Measurements from ENCODE around the gene CALB2.
"Not testable (repeated sequence)": the region's sequence is repeated elsewhere in the genome, so short reads cannot be mapped to it uniquely, and the experiment has no call there.

The CALB2 gene

GRCh38 chr16:71358464-71358998, at the start of gene CALB2:
Gene CALB2, plus strand, starts transcription at chr16:71358723. Its CDS starts 70 bp downstream, at chr16:71358793.
- DNase-seq (ENCODE audit: low spot score) = peak; percentile 61

- DNase-seq (ENCODE audit: low spot score) = peak; percentile 16
Measured at GRCh38 chr16:71311553-71312158, 46.9 kb upstream of the CALB2 start.

GRCh38 chr16:71313591-71313990, 44.9 kb upstream of the CALB2 start:
- DNase-seq (ENCODE audit: low spot score) = not testable (repeated sequence)

- DNase-seq (ENCODE audit: low spot score) = no peak
Measured at GRCh38 chr16:71315269-71315668, 43.3 kb upstream of the CALB2 start.

- no peak for DNase-seq (ENCODE audit: low spot score)
Measured at GRCh38 chr16:71319999-71320398, 38.5 kb upstream of the CALB2 start.

- DNase-seq (ENCODE audit: low spot score) = peak; percentile 74
Measured at GRCh38 chr16:71327720-71328119, 30.8 kb upstream of the CALB2 start.

GRCh38 chr16:71328151-71328550, 30.4 kb upstream of the CALB2 start:
- DNase-seq (ENCODE audit: low spot score) = no peak

GRCh38 chr16:71337631-71338030, 20.9 kb upstream of the CALB2 start:
- no peak for DNase-seq (ENCODE audit: low spot score)

GRCh38 chr16:71338193-71338592, 20.3 kb upstream of the CALB2 start:
- DNase-seq (ENCODE audit: low spot score) = peak; percentile 74

- no peak for DNase-seq (ENCODE audit: low spot score)
Measured at GRCh38 chr16:71338632-71339031, 19.9 kb upstream of the CALB2 start.

- DNase-seq (ENCODE audit: low spot score) = peak; percentile 33
Measured at GRCh38 chr16:71339236-71340171, 19.0 kb upstream of the CALB2 start.

GRCh38 chr16:71340406-71340805, 18.1 kb upstream of the CALB2 start:
- DNase-seq (ENCODE audit: low spot score) = no peak

GRCh38 chr16:71341881-71342280, 16.6 kb upstream of the CALB2 start:
- DNase-seq (ENCODE audit: low spot score) = no peak

- DNase-seq (ENCODE audit: low spot score) = no peak
Measured at GRCh38 chr16:71343078-71343477, 15.4 kb upstream of the CALB2 start.

GRCh38 chr16:71344315-71344905, 14.1 kb upstream of the CALB2 start:
- DNase-seq (ENCODE audit: low spot score) = no peak

GRCh38 chr16:71345031-71345430, 13.5 kb upstream of the CALB2 start:
- no peak for DNase-seq (ENCODE audit: low spot score)

- DNase-seq (ENCODE audit: low spot score) = no peak
Measured at GRCh38 chr16:71347146-71347545, 11.4 kb upstream of the CALB2 start.

- DNase-seq (ENCODE audit: low spot score) = no peak
Measured at GRCh38 chr16:71348262-71349085, 10.0 kb upstream of the CALB2 start.

GRCh38 chr16:71350821-71351557, 7.5 kb upstream of the CALB2 start:
- no peak for DNase-seq (ENCODE audit: low spot score)

- no peak for DNase-seq (ENCODE audit: low spot score)
Measured at GRCh38 chr16:71351558-71351901, 7.0 kb upstream of the CALB2 start.

- DNase-seq (ENCODE audit: low spot score) = no peak
Measured at GRCh38 chr16:71352466-71352865, 6.1 kb upstream of the CALB2 start.

Measured in kidney tubule cell (primary cell).